ENCODE data around the gene RAB36. TPM values are rescaled to one million over a fixed set of nuclear protein-coding genes. Genes with fewer than 3 reads are reported as not detected.

The RAB36 gene
- total RNA-seq, 1 experiment from 2014 or later = 4.1 TPM

- in situ Hi-C loops (cut with HindIII; ENCODE audit: low pct_unique_long_range_greater_than_20kb, low sequenced_read_pairs) (no loop called here), intact Hi-C loops (cut with micrococcal nuclease; ENCODE audit: unreplicated experiment) (no loop called here)
- Histone ChIP-seq H3K9me3 (ENCODE audit: control insufficient read depth, insufficient read depth, low read depth, low read length) (no peaks in the 10 kb centered on the region), H3K4me1 (ENCODE audit: control insufficient read depth, insufficient read depth, low read length) (no peaks in the 10 kb centered on the region), H3K4me3 (ENCODE audit: low read depth in 2 of 2, low read length in 2 of 2) (no peak overlapping the region), H3K27ac (ENCODE audit: low read length) (no peak overlapping the region), H3K36me3 (ENCODE audit: control insufficient read depth, insufficient read depth, low read length) (no peaks in the 10 kb centered on the region), H3K27me3 (ENCODE audit: control insufficient read depth, insufficient read depth, low read length) (no peaks in the 10 kb centered on the region)
- DNase-seq (ENCODE audit: low read depth, low spot score) (no peak), ATAC-seq (no peak)
- BruUV-seq (replicated peaks) = no TSS peak
- POLR2A ChIA-PET = no interaction called here
- TF ChIP-seq REST (IDR thresholded peaks at IDR 0.05; ENCODE audit: insufficient read depth in 1 of 2, low read depth in 2 of 2, low read length in 1 of 2) (no peak), CTCF (IDR thresholded peaks at IDR 0.05) (no peak), SIN3A (IDR thresholded peaks at IDR 0.05; ENCODE audit: borderline replicate concordance, insufficient read depth, low read depth, low read length) (no peak)
- CTCF ChIA-PET = no interaction called here
Measured at GRCh38 chr22:23097412-23098229, 47.7 kb upstream of the RAB36 start.

GRCh38 chr22:23098230-23098705, 47.0 kb upstream of the RAB36 start:
- Histone ChIP-seq H3K4me3 (ENCODE audit: low read depth in 2 of 2, low read length in 2 of 2) (no peak overlapping the region), H3K36me3 (ENCODE audit: control insufficient read depth, insufficient read depth, low read length) (no peaks in the 10 kb centered on the region), H3K27me3 (ENCODE audit: control insufficient read depth, insufficient read depth, low read length) (no peaks in the 10 kb centered on the region), H3K9me3 (ENCODE audit: control insufficient read depth, insufficient read depth, low read depth, low read length) (no peaks in the 10 kb centered on the region), H3K4me1 (ENCODE audit: control insufficient read depth, insufficient read depth, low read length) (no peaks in the 10 kb centered on the region), H3K27ac (ENCODE audit: low read length) (no peak overlapping the region)
- ChIA-PET POLR2A (no interaction called here), CTCF (no interaction called here)
- TF ChIP-seq TCF7L2 (IDR thresholded peaks at IDR 0.05; ENCODE audit: low read depth, low read length) (no peak), REST (IDR thresholded peaks at IDR 0.05; ENCODE audit: insufficient read depth in 1 of 2, low read depth in 2 of 2, low read length in 1 of 2) (no peak), CTCF (IDR thresholded peaks at IDR 0.05) (no peak), SIN3A (IDR thresholded peaks at IDR 0.05; ENCODE audit: borderline replicate concordance, insufficient read depth, low read depth, low read length) (no peak)
- in situ Hi-C loops (cut with HindIII; ENCODE audit: low pct_unique_long_range_greater_than_20kb, low sequenced_read_pairs) (no loop called here), intact Hi-C loops (cut with micrococcal nuclease; ENCODE audit: unreplicated experiment) (no loop called here)
- DNase-seq (ENCODE audit: low read depth, low spot score) = no peak
- no peak for ATAC-seq
- BruUV-seq (replicated peaks) = no TSS peak

Data from Panc1 (cell line).